ENCODE results near the gene CELSR3.

CELSR3 gene

DNA sequence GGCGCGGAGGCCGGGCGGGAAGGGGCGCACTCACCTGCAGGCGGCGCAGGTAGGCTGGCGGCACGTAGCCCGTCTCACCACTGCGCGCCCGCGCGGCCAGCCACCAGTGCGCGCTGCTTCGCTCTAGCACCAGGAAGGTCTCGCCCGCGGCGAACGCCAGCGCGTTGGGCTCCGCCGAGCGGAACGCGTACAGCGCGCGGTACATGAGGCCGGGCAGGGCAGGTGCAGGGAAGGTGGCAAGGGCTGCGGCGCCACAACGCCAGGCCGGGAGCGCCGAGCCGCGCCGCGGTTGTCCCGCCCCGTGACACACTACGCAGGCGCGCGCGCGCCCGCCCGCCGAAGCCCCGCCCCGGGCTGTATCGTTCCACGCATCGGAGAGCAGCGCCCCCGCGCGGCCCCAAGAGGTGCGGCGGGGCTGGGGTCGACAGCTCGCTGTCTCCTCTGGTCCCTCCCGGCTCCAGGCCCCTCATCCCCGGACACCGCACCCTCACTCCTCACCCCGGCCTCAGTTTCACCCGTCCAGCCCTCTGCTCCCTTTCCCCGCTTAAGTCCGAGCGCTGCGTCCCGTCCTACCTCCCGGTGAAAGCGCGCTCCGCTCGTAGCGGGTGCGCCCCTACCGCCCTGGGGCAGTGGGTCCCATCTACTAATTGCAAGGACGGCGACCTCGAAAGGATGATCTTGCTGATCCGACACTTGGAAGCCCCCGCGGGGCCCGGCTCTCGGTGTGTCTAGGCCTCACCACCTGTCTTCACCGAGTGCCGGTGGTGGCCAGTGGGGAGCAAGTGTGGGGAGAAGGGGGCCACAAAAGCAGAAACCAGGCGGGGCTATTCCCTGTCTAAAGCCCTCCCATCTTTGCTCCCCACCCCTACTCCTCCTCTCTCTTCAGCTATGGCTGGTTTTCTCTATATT, 23.2 kb upstream of the CELSR3 start, which contains the start of gene NCKIPSD:
TSS of gene NCKIPSD (minus strand) at position 313 of the 909 bp plus-strand sequence. CDS start at position 205, 108 bp downstream.
- DNase-seq, result peak; percentile 64

DNA sequence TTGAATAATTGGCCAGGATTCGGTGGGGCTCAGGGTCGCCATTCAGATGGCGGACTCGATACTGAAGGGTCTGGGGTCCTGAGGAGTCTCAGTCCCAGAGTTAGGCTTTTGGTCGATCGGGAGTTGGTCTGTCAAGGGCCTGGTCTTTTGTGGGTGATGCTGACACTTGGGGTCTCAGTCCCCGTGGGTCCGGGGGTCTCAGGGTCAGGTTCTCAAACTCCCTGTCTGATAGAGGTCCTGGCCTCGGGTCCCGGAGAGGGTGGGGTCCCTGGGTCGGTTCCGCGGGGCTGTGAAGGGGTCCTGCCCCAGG, 22.6 kb upstream of the CELSR3 start:
- no peak for DNase-seq

DNA sequence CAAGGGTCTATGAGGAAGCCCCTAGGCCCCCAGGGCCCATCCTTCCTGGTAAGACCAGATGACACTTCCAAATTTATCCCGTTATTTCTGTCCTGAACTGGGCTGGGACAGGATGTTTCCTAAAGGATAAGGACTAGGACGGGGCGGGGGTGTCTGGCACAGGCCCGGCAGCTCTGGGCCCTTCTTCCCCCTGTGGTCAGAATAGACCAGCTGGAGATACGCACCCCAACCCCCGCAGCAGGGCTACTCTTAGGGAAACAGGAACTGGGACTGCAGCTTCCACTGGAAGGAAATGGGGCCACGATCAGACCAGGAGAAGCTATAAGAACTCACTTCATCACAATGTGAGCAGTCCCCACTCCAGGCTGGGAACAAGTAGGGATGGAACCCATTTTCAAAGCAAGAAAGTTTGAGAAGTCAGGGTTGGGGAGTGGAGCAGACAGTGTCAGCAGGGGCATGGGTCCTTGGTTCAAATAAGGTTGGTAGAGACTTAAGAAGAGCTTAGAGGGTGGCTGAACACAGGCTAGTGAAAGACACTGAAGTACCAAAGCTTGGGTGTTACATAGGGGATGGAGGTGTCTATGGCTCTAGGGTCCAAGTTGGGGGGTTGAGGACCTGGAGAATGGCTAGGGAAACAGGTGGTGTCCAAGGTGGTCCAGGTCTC, 21.9 kb upstream of the CELSR3 start:
- DNase-seq, result no peak

DNA sequence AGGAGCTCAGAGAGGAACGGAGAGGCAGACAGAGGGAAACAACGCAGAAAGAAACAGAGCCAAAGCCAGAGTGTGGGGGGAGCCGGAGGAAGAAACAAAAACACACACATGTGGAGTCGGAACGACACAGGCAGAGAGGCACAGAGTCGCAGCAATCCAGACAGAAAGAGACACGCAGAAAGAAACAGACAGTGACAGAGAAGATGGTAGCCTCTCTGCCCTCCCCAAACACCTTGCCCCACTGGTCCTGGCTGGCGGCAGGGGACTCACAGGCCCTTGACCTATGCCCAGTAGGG, 21.3 kb upstream of the CELSR3 start:
- DNase-seq, result no peak

DNA sequence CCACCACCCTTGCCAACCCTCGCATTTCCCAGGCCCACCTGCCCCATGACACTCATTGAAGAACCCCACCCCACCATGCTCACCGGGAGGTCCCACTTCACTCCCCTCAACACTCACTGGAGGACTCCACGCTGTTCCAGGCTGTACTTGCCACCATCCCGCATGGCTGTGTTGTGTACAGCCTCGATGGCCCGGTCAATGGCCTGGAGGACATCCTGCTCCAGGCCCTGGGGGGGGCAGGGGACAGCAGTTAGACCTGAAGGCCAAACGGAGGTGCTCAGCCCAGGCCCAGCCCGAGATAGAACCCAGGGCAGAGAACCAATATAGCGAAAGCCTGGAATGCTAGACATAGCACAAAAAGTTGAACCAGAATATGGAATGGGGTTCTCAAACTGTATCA, 20.1 kb upstream of the CELSR3 start:
- no peak for DNase-seq

DNA sequence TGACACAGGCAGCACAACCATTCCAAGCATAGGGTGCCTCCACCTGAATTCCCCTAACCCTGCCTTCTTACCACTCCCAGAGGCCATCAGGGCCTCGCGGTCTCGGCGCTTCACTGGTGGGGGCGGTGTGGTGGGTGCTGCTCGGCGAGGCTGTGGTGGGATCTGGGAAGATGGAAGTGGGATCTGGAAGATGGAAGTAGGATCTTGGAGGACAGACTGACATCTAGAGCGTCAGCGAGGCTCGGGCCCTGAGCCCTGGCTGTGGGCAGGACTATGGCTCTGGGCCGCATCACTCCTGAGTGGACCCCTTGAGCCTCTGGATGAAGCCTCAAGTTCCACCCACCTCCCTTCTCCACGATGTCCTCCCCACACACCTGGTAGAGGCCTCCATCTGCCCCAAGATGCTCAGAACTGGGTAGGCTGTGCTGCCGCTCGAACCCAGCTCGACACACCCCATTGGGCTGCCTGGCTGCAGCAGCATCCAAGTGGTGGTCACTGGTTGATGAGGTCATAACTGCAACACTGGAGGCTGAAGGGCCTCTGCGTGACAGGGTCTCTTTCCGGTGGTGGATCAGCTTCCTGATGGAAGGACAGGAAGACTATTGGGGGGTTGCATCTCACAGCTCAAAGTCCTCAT, 19.4 kb upstream of the CELSR3 start:
- no peak for DNase-seq

DNA sequence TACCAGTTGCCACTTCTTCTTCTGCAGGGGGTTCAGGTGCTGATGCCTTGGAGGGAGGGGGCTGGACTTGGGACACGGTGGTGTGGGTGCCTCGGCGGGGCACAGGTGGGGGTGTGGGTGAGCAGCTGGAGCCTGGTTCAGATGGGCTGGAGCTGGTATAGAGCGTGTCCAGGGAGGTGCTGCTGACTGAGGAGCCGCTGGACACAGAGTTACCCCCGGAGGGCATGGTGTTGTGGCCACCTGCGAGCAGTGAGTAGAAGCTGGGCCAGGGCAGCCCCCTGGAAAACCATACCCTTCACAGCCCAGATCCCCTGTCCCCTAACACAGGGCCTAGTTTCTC, 18.8 kb upstream of the CELSR3 start:
- no peak for DNase-seq

DNA sequence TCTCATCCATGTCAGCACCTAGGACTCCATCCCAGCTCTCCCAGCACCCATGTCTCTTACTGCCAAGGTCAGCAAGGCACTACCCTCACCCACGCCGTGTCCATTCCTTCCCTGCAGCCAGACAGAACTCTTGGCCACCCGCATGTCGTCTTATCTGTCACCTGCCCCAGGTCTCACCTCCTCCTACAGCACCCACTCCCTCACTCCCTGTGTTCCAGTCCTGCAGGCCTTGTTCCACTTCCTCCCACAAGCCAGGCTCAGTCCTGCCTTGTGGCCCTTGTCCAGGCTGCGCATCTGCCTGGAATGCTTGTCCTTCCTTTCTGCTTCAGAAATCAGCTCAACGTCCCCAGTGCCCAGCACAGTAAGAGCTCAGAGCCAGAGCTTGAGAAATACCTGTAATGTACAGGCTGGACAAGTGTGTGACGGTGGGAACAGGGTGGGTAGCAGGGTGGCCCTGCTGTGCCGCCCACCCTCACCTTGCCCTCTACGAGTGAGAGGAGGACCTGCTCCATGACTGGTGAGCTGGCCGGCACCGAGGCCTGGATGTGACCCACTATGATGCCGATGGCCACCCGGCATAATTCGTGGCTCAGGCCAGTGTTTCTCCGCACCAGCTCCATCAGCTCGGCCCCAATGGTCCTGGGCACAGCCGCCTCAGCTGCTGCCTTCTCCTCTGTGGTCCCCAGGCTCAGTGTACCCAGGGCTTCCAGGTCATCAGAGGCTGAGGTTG, 18.3 kb upstream of the CELSR3 start:
- no peak for DNase-seq

DNA sequence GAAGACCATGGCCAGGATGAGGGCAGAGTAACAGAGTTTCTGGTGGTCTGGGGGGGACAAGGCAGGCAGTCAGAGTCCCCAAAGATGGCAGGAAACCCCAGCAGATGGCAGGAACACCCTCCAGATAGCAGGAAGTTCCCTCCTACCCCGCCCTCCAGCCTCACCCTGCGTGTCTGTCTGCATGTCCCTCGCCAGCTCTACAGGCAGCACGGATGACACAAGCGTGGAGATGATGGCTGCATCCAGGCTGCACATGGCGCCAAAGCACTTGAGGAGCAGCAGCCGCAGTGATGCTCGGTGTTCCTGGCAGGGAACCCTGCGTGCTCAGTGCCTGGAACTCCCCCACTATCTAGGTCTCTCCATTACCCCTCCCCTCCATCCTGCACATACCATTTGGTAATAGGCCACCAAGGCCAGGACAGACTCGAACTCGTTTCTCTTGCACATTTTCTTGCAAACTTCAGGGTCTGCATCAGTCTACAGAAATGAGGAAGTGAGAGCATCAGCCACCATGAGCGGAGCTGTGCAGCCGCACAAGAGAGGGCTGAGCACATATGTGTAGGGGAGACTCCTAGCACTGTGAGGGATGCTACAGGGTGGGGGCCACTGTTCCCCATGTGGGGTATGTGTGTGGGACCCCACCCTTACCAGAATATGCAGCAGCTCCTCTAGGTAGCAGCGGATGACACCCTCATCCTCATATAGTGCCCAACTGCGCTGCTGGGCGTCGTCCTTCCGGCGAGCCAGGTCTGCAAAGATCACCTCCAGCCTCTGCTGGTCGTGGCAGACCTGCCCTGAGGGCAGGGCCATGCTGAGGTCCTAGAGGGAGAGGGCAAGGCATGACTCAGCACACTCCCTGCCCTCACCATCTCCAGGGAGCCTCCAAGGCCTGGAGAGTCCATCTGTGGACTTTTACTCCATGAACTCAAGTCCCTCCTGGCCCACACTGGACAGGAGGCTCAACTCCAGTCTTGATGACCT, 17.0 kb upstream of the CELSR3 start:
- DNase-seq, result no peak

DNA sequence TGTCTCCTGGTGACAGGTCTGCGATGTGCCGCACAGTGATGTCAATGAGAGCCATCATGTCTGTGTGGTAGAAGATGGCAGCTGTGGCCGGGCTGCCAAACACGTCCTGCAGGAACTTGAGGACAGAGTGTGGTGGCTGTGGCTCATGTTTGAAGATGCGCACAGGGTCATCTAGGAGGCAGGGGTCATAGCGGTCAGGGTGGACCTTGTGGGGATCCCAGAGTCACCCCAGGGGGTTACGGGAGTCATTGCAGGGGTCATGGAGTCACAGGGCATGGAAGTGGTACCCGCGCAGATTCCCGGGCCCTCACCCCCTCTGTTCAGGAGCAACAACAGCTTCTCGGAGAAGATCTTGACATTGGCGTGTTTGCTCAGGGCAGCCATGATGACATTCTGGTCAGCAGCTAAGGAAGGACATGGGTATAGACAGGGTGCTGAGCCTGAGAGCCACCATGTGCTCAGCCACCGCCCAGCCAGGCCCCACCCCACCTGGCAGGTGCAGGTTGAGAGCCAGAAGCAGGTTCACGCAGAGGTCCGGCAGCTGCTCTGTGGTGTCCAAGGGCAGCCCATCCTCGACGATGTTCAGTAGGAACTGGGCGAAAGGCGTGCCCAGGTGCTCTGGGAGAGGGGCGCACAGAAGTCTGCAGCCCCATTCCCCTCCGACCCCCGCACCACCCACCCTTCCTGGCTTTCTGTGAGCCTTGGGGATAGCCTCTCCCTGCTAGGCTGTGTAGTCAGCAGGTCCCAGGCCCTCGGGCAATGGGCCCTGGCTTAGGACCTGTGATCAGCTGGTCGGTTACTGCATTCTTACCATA, 16.1 kb upstream of the CELSR3 start:
- no peak for DNase-seq

DNA sequence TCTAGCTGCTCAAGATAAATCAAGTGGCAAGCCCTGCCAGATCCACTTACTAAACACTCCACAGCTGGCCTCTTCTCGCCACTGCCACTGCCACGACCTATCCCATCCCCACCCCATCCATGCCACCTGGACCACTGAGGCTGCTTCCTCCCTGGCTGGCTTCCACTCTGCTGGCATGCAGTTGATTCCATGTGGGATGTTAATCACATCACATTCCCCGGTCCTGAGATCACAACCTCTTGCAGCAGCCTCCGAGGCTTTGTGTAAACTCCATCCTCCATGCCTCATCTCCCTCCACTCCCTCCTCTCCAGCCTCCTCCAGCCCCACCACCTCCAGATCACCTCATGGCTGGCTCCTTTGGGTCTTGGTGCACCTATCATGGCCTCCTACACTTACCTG, 15.4 kb upstream of the CELSR3 start:
- DNase-seq, result no peak

DNA sequence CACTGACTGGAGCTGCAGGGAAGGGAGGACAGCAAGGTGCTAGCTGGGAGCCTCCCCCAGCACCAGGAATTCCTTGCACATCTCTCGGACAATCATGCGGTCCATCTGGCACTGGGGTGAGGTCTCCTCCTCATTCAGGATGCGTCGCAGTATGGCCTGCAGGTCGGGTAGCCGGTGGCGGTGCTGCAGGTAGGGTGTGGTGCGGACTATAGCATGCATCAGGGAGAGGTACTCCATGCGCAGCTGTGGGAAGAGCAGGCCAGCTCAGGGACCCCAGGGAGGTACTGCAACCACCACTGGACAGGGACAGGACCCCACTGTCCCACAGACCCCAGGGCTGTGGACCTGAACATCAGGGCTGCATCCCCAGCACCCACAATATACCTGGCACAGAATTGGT, 11.8 kb upstream of the CELSR3 start:
- DNase-seq, result no peak

DNA sequence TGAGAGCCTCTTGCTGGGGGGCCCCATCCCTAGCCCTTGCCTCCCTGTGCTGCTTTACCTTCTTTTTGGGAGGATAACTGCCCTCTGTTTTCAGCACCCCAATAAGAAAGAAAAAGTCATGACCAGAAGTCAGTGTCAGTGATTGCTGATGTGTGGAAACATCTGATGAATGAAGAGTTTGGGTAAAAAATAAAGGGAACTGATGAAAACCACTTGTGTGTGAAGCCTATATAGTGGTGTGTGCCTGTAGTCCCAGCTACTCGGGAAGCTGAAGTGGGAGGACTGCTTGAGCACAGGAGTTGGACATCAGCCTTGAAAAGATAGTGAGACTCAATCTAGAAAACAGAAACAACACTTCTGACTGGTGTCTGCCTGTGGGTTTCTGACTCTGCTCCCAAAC, 9.8 kb upstream of the CELSR3 start:
- no peak for DNase-seq

DNA sequence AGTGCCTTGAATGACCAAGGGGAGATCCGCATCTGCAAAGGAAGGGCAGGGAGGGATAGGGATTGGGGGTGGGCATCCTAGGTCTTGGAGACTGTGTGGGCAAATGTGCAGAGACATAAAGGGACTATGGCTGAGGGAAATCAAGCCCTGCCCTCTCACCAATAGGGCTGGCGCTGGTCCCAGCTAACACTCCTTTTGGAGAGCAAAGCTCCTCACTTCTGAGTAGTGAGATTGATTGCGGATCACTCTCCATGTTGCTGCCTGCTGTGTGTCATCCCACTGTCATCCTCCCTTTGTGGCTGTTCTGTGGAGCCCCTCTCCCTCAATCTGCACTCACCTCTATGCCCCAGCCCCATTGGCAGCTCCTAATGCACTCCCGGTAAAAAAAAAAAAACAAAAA, 2.2 kb upstream of the CELSR3 start:
- DNase-seq, result no peak

DNA sequence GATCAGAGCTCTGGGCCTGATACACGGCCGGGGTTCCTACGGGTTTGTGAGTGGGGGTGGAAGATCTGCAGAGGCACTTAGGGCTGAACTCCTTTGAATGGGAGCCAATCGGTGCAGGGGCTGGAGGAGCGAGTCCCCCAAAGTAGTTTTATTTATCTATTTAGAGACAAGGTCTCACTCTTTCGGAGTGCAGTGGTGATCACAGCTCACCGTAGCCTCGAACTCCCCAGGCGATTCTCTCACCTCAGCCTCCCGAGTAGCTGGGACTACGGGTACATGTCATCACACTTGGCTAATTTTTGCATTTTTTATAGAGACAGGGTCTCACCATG, 1.6 kb upstream of the CELSR3 start:
- DNase-seq, result no peak

DNA sequence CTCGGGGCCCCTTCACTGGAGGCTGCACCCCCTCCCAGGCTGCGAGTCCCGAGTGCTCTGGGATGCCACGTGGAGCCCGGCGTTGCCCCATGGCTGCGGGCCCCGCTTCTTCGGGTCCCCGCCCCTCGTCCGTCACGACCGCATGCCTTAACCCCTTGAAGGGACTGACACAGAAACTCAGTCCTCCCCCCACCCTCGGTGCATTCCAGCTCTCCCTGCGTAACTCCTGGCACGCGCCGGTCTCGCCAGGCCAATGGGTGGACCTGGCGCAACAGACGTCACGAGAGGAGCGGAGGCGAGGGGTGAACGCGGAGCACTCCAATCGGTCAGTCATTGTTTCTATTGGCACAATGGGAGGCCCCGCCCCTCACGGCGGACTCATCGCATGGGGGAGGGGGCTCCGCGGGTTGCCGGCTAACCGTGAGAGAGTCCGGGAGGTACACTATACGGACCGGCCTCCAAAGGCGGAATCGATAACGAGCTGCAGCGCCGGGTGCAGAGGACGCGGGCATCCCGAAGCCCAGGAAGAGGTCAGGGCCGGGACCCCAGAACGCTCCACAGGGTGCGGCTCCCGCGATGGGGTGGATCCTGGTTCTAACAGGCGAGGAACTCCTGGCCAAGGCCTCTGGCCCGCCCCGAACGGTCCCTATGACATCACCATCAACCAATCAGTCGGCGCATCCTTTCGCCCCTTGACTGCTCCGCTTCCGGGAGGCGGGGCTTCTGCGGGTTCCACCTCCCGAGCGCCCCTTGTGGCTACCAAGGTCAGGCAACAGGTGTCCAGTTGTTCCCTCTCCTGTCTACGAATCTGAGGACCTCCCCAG, 1.0 kb upstream of the CELSR3 start:
- peak; percentile 88 for DNase-seq

DNA sequence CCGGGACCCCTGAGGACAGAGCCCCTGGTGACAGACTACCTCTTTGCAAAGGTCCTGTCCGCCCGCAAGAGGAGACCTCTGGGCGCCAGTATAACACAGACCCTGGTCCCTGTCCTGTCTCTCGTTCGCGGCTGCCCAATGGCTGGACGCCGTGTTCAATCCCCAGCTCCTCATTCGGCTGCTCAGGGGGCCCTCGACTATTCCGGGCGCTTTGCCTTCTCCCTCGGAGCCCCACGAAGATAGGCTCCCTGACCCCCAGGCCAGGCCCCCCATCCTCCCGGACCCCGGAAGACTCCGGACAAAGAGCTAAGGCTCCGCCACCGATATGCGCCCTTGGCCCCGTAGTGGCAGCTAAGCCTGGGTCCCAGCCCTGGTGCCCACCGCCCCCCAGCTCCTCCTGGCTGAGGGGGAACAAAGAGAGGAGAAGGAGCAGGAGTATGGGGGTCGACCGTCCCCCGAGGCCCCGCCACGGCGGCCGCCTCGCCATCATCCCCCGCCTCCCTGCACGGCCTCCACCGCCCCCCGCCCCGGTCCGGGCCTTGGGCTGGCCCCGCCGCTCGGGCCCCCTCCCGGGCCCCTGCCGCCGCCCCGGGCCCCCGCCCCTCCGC, 437 bp downstream of the CELSR3 start:
- no peak for DNase-seq

DNA sequence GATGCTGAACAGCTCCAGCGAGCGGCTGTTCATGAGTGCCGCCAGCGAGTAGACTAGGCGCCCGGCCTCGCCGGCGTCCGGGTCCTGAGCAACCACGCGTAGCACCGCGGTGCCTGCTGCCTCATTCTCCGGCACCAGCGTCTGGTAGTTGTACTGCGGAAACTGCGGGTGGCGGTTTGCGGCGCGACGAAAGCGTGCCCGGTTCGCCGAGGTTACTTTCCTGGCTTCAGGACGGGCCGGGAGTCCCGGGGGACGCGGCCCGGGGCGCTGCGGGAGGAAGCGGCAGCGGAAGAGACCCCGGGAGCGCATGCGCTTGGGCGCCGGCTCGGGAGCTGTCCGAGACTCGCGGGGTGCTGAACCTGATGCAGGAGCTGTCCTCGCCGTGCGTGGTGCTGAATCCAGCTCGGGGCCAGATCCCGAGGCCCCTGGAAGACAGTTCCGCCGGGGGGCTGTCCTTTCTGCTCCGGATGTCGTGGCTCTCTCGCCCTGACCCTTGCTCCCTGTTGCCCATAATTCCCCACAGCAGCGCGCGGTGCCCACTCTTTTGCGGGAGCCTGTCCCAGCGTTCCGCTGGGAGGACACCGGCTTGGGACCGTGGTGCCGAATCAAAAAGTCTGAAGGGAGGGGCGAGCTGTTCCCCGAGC, 1.1 kb downstream of the CELSR3 start:
- no peak for DNase-seq

DNA sequence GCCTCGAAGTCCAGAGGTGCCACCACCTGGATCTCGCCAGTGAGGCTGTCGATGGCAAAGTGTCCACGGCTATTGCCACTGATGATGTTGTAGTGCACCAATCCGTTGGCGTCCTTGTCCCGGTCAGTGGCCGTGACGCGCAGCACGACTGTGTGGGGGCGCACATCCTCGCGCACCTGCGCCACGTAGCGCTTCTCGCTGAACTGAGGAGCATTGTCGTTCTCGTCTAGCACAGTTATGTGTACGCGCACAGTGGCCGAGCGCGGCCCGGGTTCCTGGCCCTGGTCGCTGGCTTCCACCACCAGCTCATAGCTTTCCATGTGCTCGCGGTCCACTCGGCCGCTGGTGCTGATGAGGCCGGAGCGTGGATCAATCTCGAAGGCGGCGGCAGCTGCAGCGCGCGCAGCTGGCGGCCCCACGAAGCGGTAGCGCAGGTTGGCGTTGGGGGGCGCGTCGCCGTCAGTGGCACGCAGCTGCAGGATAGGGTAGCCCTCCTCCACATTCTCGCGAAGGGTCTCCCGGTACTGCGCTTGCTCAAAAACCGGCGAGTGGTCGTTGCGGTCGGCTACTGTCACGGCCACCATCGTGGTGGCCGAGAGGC, 1.8 kb downstream of the CELSR3 start:
- DNase-seq, result no peak
